Astrocyte (in vitro differentiated cells and primary cell): ENCODE data around the gene SEMA6B. TPM values are rescaled to one million over a fixed set of nuclear protein-coding genes. Genes with fewer than 3 reads are reported as not detected.

Source experiments
- DNase-seq: peaks from one replicate; pipeline ENCODE4 v3.0.0-alpha.2; 2010; ENCODE audit warnings: low read depth
- FAIRE-seq: peaks from 2 replicates; lab custom pipeline; 2011; peaks lifted over from hg19 to GRCh38; lab: Jason Lieb, UNC
- H2AFZ ChIP-seq: 2 replicates; pipeline ENCODE4 v1.6.0; 2012; ENCODE audit warnings: low read depth, low read length, inconsistent platforms
- H3K27ac ChIP-seq: 2 replicates; pipeline ENCODE4 v1.5.1; 2011; ENCODE audit warnings: low read depth, low read length, inconsistent platforms
- H3K27me3 ChIP-seq: 2 replicates; pipeline ENCODE4 v1.6.0; 2011; ENCODE audit warnings: low read length, inconsistent platforms; ENCODE audit not compliant: insufficient read depth
- H3K36me3 ChIP-seq: 2 replicates; pipeline ENCODE4 v1.5.1; 2011; ENCODE audit warnings: low read length, inconsistent platforms; ENCODE audit not compliant: insufficient read depth
- H3K4me1 ChIP-seq: 2 replicates; pipeline ENCODE4 v1.5.1; 2011; ENCODE audit warnings: low read length, inconsistent platforms; ENCODE audit not compliant: insufficient read depth
- H3K4me2 ChIP-seq: 2 replicates; pipeline ENCODE4 v1.6.0; 2012; ENCODE audit warnings: low read length, inconsistent platforms
- H3K4me3 ChIP-seq: 2 replicates; pipeline ENCODE4 v1.5.1; 2011; ENCODE audit warnings: low read depth, mild to moderate bottlenecking, low read length, inconsistent platforms; ENCODE audit not compliant: insufficient read depth
- H3K79me2 ChIP-seq: 2 replicates; pipeline ENCODE4 v1.6.0; 2012; ENCODE audit warnings: mild to moderate bottlenecking, low read length, inconsistent platforms; ENCODE audit not compliant: insufficient read depth
- H3K9ac ChIP-seq: 2 replicates; pipeline ENCODE4 v1.6.0; 2012; ENCODE audit warnings: mild to moderate bottlenecking, low read length, inconsistent platforms
- H3K9me3 ChIP-seq: 2 replicates; pipeline ENCODE4 v1.5.1; 2012; ENCODE audit warnings: low read depth, mild to moderate bottlenecking, low read length, inconsistent platforms; ENCODE audit not compliant: insufficient read depth
- H4K20me1 ChIP-seq: 2 replicates; pipeline ENCODE4 v1.6.0; 2012; ENCODE audit warnings: low read length, inconsistent platforms; ENCODE audit not compliant: insufficient read depth
- H3K27ac Mint-ChIP-seq: one replicate; pipeline ENCODE4 v1.8.0; 2021; ENCODE audit warnings: mild to moderate bottlenecking, mixed read lengths; ENCODE audit not compliant: unreplicated experiment
- H3K27me3 Mint-ChIP-seq: one replicate; pipeline ENCODE4 v1.8.0; 2021; ENCODE audit warnings: low read depth, mixed read lengths; ENCODE audit not compliant: unreplicated experiment
- H3K36me3 Mint-ChIP-seq: one replicate; pipeline ENCODE4 v1.8.0; 2021; ENCODE audit warnings: low read depth, mixed read lengths; ENCODE audit not compliant: unreplicated experiment
- H3K4me1 Mint-ChIP-seq: one replicate; pipeline ENCODE4 v1.8.0; 2021; ENCODE audit warnings: low read depth, mixed read lengths; ENCODE audit not compliant: unreplicated experiment
- H3K4me3 Mint-ChIP-seq: one replicate; pipeline ENCODE4 v1.8.0; 2021; ENCODE audit warnings: mild to moderate bottlenecking, moderate library complexity, mixed read lengths; ENCODE audit not compliant: unreplicated experiment
- H3K9me3 Mint-ChIP-seq: one replicate; pipeline ENCODE4 v1.8.0; 2021; ENCODE audit warnings: mild to moderate bottlenecking, mixed read lengths; ENCODE audit not compliant: unreplicated experiment
- CTCF ChIP-seq: IDR thresholded peaks from 2 replicates; pipeline ENCODE4 v1.5.1; 2011; ENCODE audit warnings: low read depth, mild to moderate bottlenecking, inconsistent platforms, low read length, moderate library complexity; ENCODE audit not compliant: insufficient read depth
- EZH2 ChIP-seq: IDR thresholded peaks from 2 replicates; pipeline ENCODE4 v1.6.1; 2012; ENCODE audit warnings: mild to moderate bottlenecking, low read length, inconsistent platforms; ENCODE audit not compliant: insufficient read depth
- total RNA-seq: library from RNA; stranded (reverse); gene quantifications from 2 replicates; pipeline ENCODE4 v1.2.1, GENCODE V29; 2021

The SEMA6B gene
- total RNA-seq, 1 donor from 2014 or later = 14.3 TPM

GRCh38 chr19:4493104-4493928 lies 66.2 kb downstream of the SEMA6B start:
- H3K27me3 ChIP-seq = no peaks in the 10 kb centered on the region
- H3K9me3 ChIP-seq = no peaks in the 10 kb centered on the region
- DNase-seq (no peak), FAIRE-seq (no peak)
- no peak overlapping the region for H3K4me3 ChIP-seq
- Mint-ChIP-seq H3K4me3 (no peak overlapping the region), H3K27me3 (no peaks in the 10 kb centered on the region), H3K4me1 (no peaks in the 10 kb centered on the region), H3K36me3 (peaks cover 5% of the 10 kb centered on the region), H3K27ac (no peak overlapping the region), H3K9me3 (no peaks in the 10 kb centered on the region)
- H3K4me2 ChIP-seq = no peak overlapping the region
- peak overlapping the region; percentile 20 for H3K9ac ChIP-seq
- no peaks in the 10 kb centered on the region for H3K4me1 ChIP-seq
- H3K36me3 ChIP-seq = peaks cover 13% of the 10 kb centered on the region
- no peak overlapping the region for H2AFZ ChIP-seq
- H4K20me1 ChIP-seq = peaks cover 16% of the 10 kb centered on the region
- H3K27ac ChIP-seq = no peak overlapping the region
- TF ChIP-seq CTCF = no peak
- TF ChIP-seq EZH2 = no peak
- peaks cover 8% of the 10 kb centered on the region for H3K79me2 ChIP-seq

Other genes with a start within 250 kb of the SEMA6B start
- gene STAP2, start 220.9 kb downstream of the SEMA6B start, total RNA-seq = 1.8 and 5.3 TPM in 2 replicates
- gene MPND, start 216.1 kb downstream of the SEMA6B start, total RNA-seq = 10.3 and 14.7 TPM in 2 replicates
- 101 and 102 TPM in 2 replicates for gene SH3GL1, start 159.1 kb downstream of the SEMA6B start, total RNA-seq
- gene CHAF1A, start 157.0 kb downstream of the SEMA6B start, total RNA-seq = 7.2 and 8.5 TPM in 2 replicates
- 61.0 and 63.6 TPM in 2 replicates for gene UBXN6, start 101.9 kb downstream of the SEMA6B start, total RNA-seq
- gene HDGFL2, start 87.4 kb downstream of the SEMA6B start, total RNA-seq = 78.9 and 79.8 TPM in 2 replicates
- gene PLIN4, start 41.2 kb downstream of the SEMA6B start, total RNA-seq = 0.05 TPM in 1 of 2 replicates, not detected in the other
- not detected in 2 replicates for gene PLIN5, start 24.5 kb downstream of the SEMA6B start, total RNA-seq
- 0.14 and 0.19 TPM in 2 replicates for gene LRG1, start 19.6 kb downstream of the SEMA6B start, total RNA-seq
- 2.9 and 3.0 TPM in 2 replicates for gene TNFAIP8L1, start 79.8 kb upstream of the SEMA6B start, total RNA-seq
- 131 and 153 TPM in 2 replicates for gene MYDGF, start 110.7 kb upstream of the SEMA6B start, total RNA-seq
- 44.8 and 50.0 TPM in 2 replicates for gene DPP9, start 164.2 kb upstream of the SEMA6B start, total RNA-seq
- 12.0 and 12.6 TPM in 2 replicates for gene FEM1A, start 232.1 kb upstream of the SEMA6B start, total RNA-seq